Activated T-cell treated with anti-CD3 and anti-CD28 coated beads, Interleukin-2, amount 50 U/mL, for 1 hour (primary cell): ENCODE data around the gene CDHR3.
"Not testable (repeated sequence)": the region's sequence is repeated elsewhere in the genome, so short reads cannot be mapped to it uniquely, and the experiment has no call there.

Source experiments
- DNase-seq: peaks from one replicate; pipeline ENCODE4 v3.0.0-alpha.2; 2020

The CDHR3 gene

DNA sequence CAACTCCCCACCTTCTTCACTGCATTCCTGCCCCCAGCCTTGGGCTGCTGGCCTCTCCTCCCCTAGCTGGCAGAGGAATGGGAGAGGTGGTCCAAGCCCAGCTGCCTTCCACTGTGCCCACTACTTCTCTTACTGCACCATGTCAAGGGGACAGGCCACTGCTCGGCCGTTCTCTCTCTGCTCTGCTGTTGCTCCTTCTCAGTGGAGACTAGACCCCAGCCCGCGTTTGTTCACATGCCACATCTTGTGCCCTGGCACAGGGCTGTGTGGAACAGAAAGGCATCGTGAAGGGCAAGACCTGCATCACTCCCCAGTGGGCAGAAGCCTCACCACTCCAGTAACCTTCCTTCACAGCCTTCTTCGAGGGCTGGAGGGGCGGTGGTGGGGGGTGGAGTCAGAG is 711 bp upstream of the CDHR3 start:
- no peak for DNase-seq

DNA sequence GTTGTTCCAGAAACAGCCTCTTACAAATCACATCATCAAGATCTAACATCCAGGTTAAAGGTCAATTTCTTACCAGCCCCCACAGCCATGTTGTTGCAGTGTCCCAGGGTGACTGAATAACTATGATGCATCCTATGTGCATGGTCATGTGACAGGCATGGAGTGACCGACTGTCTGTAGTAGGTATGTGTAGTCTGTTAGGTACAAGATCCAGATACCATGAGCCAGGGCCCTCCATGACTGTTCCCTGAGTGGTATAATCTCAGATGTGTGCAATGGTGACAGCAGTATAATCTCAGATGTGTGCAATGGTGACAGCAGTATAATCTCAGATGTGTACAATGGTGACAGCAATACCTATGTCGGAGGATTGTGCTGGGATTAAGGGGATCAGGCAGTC is 8.8 kb downstream of the CDHR3 start:
- DNase-seq = no peak

DNA sequence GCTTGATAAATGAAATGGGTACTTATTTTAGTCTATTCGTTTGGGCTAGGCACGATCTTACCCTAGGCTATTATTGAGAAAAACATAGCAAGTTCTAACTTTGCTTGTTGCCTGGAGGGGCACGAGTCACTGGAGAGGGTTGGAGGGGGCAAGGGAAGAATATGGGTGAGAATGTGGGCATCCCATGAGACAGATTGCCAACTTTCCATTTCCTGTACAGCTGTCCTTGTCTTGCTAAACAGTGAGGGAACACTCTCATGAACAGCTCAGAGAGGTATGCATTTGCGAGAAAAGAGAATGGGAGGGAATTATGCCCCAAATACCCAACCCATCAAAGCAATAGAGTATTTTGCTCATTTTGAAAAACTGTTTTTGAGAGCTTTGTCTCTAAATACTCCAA is 9.2 kb downstream of the CDHR3 start:
- no peak for DNase-seq

- no peak for DNase-seq
Measured at GRCh38 chr7:105974471-105974870, 11.4 kb downstream of the CDHR3 start.

DNA sequence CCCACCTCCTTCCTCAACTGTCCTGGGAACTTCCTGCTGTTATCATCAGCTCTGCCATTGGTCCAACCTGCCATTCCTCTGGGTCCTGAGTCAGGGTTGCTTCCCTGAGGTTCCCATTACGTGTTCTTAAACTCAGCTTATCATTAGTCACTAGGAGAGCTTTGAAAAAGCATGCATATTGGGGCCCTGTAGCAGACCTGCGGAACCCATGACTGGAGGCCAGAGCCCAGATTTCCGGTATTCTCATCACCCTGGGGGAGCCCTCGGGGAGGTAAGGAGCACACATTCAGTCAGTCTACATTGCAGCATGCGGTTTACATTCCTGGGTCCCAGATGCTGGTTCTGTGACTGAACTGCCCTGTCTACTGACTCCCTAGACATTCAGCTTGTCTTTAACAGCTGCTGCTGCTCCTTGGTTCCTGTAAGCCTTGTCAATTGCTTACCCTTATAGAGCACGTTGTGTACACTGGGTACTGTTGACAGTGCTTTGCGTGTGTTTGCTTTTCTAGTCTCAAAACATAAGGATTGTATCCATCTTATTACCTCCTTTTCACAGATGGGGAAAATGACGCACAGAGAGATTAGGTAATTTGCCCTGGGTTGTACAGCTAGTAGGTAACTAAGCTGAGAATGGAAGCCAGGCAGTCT is 12.8 kb downstream of the CDHR3 start:
- no peak for DNase-seq

DNA sequence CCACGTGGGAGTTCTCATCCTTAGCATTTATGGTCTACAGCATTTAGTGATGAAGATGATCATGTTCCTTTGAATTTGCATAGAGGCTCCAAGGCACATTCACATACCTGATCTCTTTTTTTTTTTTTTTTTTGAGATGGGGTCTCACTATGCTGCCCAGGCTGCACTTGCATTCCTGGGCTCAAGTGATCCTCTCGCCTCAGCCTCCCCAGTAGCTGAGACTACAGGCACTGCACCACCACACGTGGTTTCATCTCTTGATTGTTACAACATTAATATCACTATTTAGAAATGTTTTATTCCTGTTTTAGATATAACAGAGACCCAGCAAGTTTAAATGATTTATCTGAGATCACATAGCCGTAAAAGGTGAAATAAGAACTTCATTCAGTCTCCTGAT is 13.8 kb downstream of the CDHR3 start:
- no peak for DNase-seq

DNA sequence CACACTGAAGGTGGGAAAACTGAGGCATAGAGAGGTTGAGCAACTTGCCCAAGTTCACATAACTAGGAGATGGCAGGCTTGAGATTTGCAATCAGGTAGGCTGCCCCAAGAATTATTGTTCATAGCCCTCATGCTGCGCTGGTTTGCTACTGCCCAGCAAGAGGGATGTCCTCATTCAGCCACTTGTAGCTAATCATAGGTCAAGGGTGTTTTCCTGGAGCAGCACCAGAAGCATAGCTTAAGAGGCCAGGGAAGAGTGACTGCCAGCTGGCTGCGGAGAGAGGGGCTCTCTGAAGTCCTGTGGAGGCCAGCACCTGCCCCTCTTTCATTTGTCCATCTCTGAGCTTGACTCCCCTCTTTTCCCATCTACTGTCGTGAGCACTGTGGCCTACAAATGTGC is 15.0 kb downstream of the CDHR3 start:
- DNase-seq = no peak

DNA sequence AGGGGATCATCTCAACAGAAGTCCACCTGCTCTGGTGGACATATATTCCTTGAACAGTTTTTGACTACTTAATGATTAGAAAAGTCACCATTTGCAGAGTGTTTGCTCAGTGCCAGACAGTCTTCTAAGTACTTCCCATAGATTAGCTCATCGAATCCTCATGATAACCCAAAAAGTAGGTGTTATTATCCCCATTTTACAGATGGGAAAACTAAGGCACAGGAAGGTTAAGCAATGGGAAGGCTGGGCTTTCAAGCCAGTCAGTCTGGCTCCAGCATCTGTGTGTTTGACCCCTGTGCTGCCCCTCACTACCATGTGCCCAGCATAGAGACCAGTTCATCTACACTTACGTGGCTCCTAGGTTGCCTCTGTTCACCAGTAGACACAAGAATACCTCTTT is 15.9 kb downstream of the CDHR3 start:
- no peak for DNase-seq

DNA sequence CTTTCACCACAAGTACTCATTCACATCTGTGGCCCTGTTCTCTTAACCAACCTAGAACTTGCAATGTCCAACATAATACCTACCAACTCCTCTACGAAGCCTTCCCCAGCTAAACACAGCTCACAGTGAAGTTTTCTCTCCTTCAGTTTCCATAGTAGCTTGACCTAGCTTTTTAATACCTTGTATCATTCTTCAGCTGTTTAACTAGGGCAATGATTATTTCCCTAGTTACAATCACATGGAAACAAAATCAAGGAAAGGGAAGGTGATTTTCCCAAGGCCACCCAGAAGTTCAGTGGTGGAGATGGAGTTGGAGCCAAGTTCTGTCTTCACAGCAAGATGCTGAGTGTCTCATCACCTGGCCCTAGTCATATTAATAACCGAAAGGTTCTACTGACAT is 16.3 kb downstream of the CDHR3 start:
- DNase-seq = no peak

GRCh38 chr7:105980645-105981396 is 17.8 kb downstream of the CDHR3 start:
- no peak for DNase-seq

GRCh38 chr7:105982388-105982787 is 19.3 kb downstream of the CDHR3 start:
- no peak for DNase-seq

GRCh38 chr7:105984808-105985207 is 21.7 kb downstream of the CDHR3 start:
- not testable (repeated sequence) for DNase-seq

GRCh38 chr7:105985229-105985628 is 22.2 kb downstream of the CDHR3 start:
- no peak for DNase-seq

DNA sequence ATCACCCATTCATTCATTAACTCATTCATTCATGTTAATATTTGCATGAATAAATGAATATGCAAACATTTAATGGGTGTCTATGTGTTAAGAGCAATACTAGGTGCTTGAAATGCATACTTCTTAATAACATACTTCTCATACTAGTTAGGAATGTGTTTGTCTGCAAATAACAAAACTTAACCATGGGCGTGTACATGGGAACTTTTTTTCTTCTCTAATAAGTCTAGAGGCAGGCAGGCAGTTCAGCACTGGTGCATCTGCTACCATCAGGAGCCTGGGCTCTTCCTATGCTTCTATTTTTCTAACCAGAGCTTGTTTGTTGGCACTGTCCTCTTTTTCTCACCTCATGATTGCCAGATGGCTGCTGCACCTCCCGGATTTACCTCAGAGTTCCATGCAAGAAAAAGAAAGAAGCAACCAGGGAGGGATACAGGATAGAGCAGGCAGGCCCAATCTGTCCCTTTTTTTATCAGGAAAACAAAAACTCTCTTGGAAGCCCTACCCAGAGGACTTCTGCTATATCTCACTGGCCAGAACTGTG is 22.7 kb downstream of the CDHR3 start:
- DNase-seq = no peak

GRCh38 chr7:105987046-105987445 is 24.0 kb downstream of the CDHR3 start:
- no peak for DNase-seq

DNA sequence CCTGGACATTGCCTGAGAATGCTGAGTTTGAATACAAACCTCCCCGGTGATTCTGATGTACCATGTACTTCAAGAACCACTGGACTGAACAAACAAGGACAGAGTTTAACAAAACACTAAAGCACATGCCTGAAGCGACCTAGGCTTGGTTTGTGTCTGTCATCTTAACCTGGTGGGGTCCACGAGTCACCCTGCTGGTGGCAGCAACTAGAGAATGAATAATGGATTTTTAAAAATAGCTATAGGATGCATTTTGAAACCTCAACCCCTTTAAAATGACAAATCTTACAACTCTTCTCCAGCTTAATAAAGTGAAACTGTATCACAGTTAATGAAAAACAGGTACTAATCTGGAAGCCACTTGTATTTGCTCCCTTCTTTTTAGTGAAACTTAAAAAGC is 25.2 kb downstream of the CDHR3 start:
- DNase-seq = no peak

DNA sequence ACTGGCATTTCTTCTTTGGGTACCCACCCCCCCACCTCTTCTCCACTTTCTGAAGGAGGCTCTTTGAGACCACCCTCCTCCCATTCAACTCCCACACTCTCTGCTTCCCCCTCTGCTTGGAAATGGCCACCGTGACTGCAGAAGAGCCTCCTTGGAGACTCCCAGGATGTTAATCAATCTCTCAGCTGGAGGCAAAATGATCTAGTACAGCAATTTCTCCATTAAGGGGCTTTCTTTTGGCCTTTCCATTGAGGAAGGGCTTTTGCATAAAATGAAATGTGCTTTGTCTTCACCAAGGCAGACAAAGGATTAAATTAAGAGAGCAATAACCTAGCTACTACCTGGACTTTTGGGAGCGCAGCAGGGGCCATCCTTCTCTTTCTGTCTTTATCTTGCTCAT is 26.1 kb downstream of the CDHR3 start:
- DNase-seq = no peak

- DNase-seq = no peak
Measured at GRCh38 chr7:105989686-105990085, 26.6 kb downstream of the CDHR3 start.

DNA sequence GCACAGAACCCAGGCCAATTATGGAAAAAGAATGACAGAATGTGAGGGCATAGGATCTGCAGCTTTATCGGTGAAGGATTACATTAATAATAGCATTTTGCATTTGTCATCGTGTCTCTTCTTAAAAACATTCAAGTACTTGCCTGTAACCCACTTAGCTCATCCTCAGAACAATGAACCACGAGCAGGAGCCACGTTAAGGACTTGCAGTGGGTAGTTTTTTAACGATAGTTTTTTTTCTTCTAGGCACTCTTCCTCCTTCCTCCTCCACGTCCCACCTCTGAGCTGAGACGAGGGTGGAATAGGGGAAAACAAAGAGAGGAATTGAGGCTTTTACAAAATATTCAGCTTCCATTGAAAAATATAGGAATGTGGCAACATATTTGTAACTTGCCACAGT is 27.1 kb downstream of the CDHR3 start:
- DNase-seq = no peak

- DNase-seq = no peak
Measured at GRCh38 chr7:105990727-105991453, 27.8 kb downstream of the CDHR3 start.

DNA sequence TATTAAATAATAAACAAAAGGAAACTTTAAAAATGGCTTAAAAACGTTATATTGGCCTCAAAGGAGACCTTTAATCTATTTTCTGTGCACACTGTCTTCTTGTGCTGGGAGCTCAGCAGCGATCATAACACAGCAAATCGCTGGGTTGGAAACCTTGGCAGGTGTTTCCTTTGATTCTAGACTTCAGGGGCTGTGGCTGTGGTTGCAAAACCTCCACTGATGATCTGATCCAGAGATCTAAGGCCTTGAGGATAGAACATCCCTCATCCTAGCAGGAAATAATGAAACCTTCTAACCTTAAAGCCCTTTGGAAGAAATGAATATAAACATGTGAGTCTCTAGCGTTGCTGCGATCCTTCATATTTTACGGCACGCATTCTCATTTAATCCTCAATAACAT is 29.8 kb downstream of the CDHR3 start:
- DNase-seq = no peak

DNA sequence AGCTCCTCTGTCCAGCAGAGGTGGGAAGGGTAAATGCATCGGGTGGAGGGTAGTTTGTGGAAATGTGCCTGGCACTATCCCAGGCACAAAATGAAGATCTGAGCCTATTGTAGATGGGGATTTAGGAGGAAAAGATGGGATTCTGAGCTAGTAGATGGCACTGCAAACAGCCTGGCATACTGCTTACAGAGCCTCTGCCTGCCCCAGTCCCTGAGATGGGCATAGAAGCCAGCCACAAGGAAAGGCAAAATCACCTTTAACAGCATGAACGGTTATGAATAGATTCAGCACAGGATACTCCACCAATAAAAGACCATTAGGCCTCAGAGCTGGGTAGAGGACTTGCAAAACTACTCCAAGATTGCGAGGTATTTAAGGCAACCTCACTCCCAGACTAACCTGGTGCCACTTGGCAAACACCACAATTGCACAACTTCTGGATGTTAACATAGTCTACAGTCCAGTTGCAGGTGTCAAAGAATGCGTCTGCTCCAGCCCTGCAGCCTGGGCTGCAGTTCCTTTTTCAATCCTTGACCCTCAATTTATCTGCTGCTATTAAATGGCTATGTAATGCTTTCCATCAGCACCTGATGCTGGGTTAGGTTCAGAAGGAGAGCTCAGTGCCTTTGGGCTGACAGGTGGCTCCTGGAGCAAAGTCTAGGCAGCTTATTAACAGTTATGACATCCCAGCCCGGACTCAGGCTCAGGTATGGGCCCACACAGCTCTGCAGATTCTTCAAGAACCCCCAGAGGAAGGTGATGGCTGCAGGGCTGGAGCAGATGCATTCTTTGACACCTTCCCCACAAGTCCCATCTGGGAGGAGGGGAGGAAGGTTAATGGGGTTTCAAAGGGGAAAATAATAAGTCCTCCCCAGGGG is 34.0 kb downstream of the CDHR3 start:
- DNase-seq = no peak

DNA sequence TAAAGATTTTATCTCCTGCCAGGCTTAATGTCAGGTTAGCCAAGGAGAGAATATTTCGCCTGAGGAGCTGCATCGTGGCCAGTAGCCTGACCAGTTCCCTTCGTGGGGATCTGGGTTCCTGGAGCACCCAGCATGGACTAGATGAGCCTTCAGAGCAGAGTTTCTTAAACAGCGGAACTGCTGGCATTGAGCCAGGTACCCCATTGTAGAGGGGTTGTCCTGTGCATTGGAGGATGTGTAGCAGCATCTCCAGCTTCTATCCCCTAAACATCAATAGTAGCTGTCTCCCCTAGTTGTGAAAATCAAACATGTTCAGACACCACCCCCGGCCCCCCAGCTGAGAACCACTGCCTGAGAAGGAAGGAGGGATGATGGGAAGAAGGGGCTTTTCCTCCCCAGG is 36.2 kb downstream of the CDHR3 start:
- DNase-seq = no peak
